ENCODE results near the gene TEC.

- no peak for TF ChIP-seq CTCF (conservative IDR thresholded peaks at IDR 0.05; ENCODE audit: low read length)
- TF ChIP-seq EZH2phosphoT487 (IDR thresholded peaks at IDR 0.05; ENCODE audit: borderline replicate concordance, low read depth, low read length): no peak
Observed at GRCh38 chr4:48112017-48112667, 157.5 kb downstream of the TEC start.
